H9 (cell line): ENCODE results near the gene SPATA22. TPM values are rescaled to one million over a fixed set of nuclear protein-coding genes. Genes with fewer than 3 reads are reported as not detected.
"Not testable (repeated sequence)": the region's sequence is repeated elsewhere in the genome, so short reads cannot be mapped to it uniquely, and the experiment has no call there.

Source experiments
- DNase-seq: peaks from one replicate; pipeline ENCODE4 v3.0.0-alpha.2; 2017
- H2AFZ ChIP-seq: one replicate; pipeline ENCODE4 v1.6.1; 2013; ENCODE audit warnings: mild to moderate bottlenecking, low read length, control low read depth, moderate library complexity
- H2AK5ac ChIP-seq: 2 replicates; pipeline ENCODE4 v1.6.1; 2013; ENCODE audit warnings: low read length, control low read depth, mixed read lengths; ENCODE audit not compliant: insufficient read length
- H2BK120ac ChIP-seq: one replicate; pipeline ENCODE4 v1.6.1; 2013; ENCODE audit warnings: low read depth, mild to moderate bottlenecking, low read length, control low read depth, inconsistent platforms; ENCODE audit not compliant: poor library complexity, severe bottlenecking
- H2BK12ac ChIP-seq: 2 replicates; pipeline ENCODE4 v1.6.1; 2013; ENCODE audit warnings: low read length, control low read depth, mixed read lengths, low read depth; ENCODE audit not compliant: insufficient read length
- H2BK15ac ChIP-seq: 2 replicates; pipeline ENCODE4 v1.6.1; 2013; ENCODE audit warnings: low read depth, low read length, control low read depth
- H2BK20ac ChIP-seq: one replicate; pipeline ENCODE4 v1.6.1; 2013; ENCODE audit warnings: low read depth, mild to moderate bottlenecking, low read length, control low read depth, inconsistent platforms; ENCODE audit not compliant: poor library complexity, severe bottlenecking
- H2BK5ac ChIP-seq: 2 replicates; pipeline ENCODE4 v1.6.1; 2013; ENCODE audit warnings: low read length, control low read depth, mixed read lengths; ENCODE audit not compliant: insufficient read length
- H3K14ac ChIP-seq: 2 replicates; pipeline ENCODE4 v1.6.1; 2013; ENCODE audit warnings: low read length, control low read depth; ENCODE audit not compliant: insufficient read depth
- H3K18ac ChIP-seq: 2 replicates; pipeline ENCODE4 v1.6.1; 2013; ENCODE audit warnings: low read depth, mild to moderate bottlenecking, mixed read lengths, low read length, control low read depth; ENCODE audit not compliant: insufficient read length
- H3K23ac ChIP-seq: 2 replicates; pipeline ENCODE4 v1.6.1; 2013; ENCODE audit warnings: low read length, control low read depth, mixed read lengths, low read depth; ENCODE audit not compliant: insufficient read length
- H3K23me2 ChIP-seq: 2 replicates; pipeline ENCODE4 v1.6.1; 2013; ENCODE audit warnings: low read depth, mild to moderate bottlenecking, mixed read lengths, low read length, control low read depth; ENCODE audit not compliant: insufficient read length, poor library complexity, severe bottlenecking
- H3K27ac ChIP-seq: 2 replicates; pipeline ENCODE4 v1.5.1; 2013; ENCODE audit warnings: low read length, control low read depth, mixed read lengths, low read depth; ENCODE audit not compliant: insufficient read length
- H3K27me3 ChIP-seq: 2 replicates; pipeline ENCODE4 v1.6.1; 2013; ENCODE audit warnings: low read length, control low read depth, inconsistent platforms; ENCODE audit not compliant: insufficient read depth
- H3K4ac ChIP-seq: 2 replicates; pipeline ENCODE4 v1.6.1; 2013; ENCODE audit warnings: low read depth, mild to moderate bottlenecking, control low read depth, inconsistent platforms, low read length, moderate library complexity
- H3K4me1 ChIP-seq: 2 replicates; pipeline ENCODE4 v1.6.1; 2013; ENCODE audit warnings: low read length, control low read depth, inconsistent platforms; ENCODE audit not compliant: insufficient read depth
- H3K4me2 ChIP-seq: 2 replicates; pipeline ENCODE4 v1.6.1; 2013; ENCODE audit warnings: low read length, control low read depth, mixed read lengths; ENCODE audit not compliant: insufficient read length, insufficient read depth
- H3K56ac ChIP-seq: 2 replicates; pipeline ENCODE4 v1.6.1; 2013; ENCODE audit warnings: low read depth, mild to moderate bottlenecking, mixed read lengths, low read length, control low read depth; ENCODE audit not compliant: insufficient read length
- H3K79me1 ChIP-seq: 2 replicates; pipeline ENCODE4 v1.6.1; 2013; ENCODE audit warnings: low read depth, mild to moderate bottlenecking, moderate library complexity, low read length, control low read depth, inconsistent platforms; ENCODE audit not compliant: insufficient read depth, poor library complexity, severe bottlenecking
- H3K79me2 ChIP-seq: 2 replicates; pipeline ENCODE4 v1.6.1; 2013; ENCODE audit warnings: low read length, control low read depth, inconsistent platforms; ENCODE audit not compliant: insufficient read depth
- H3K9ac ChIP-seq: 2 replicates; pipeline ENCODE4 v1.6.1; 2013; ENCODE audit warnings: low read length, control low read depth, mixed read lengths; ENCODE audit not compliant: insufficient read length; ENCODE audit errors: extremely low read depth
- H3K9me3 ChIP-seq: one replicate; pipeline ENCODE4 v1.6.1; 2013; ENCODE audit warnings: low read depth, low read length, inconsistent platforms; ENCODE audit not compliant: control insufficient read depth
- H3T11ph ChIP-seq: one replicate; pipeline ENCODE4 v1.6.1; 2013; ENCODE audit warnings: mild to moderate bottlenecking, low read length, control low read depth, inconsistent platforms
- H4K20me1 ChIP-seq: one replicate; pipeline ENCODE4 v1.6.1; 2013; ENCODE audit not compliant: control insufficient read depth, insufficient read length, insufficient read depth
- H4K5ac ChIP-seq: 2 replicates; pipeline ENCODE4 v1.6.1; 2013; ENCODE audit warnings: low read depth, mild to moderate bottlenecking, mixed read lengths, low read length, control low read depth; ENCODE audit not compliant: insufficient read length
- H4K8ac ChIP-seq: replicated peaks from 2 replicates; pipeline ENCODE4 v1.6.1; 2013; ENCODE audit warnings: low read length, control low read depth, mixed read lengths, low read depth; ENCODE audit not compliant: insufficient read length
- H4K91ac ChIP-seq: 2 replicates; pipeline ENCODE4 v1.6.1; 2013; ENCODE audit warnings: low read depth, mild to moderate bottlenecking, moderate library complexity, mixed read lengths, low read length, control low read depth; ENCODE audit not compliant: insufficient read length
- H3K27ac Mint-ChIP-seq, 3 experiments: 2 replicates in 2 of 3; 3 replicates in 1 of 3; pipeline ENCODE4 v1.8.0; 2020 to 2021; ENCODE audit warnings: mixed read lengths in 3 of 3, mild to moderate bottlenecking in 1 of 3, moderate library complexity in 1 of 3
- H3K27me3 Mint-ChIP-seq: 2 replicates; pipeline ENCODE4 v1.8.0; 2021; ENCODE audit warnings: low read depth, mild to moderate bottlenecking, moderate library complexity, mixed read lengths
- H3K36me3 Mint-ChIP-seq, 3 experiments: 2 replicates in 2 of 3; 3 replicates in 1 of 3; pipeline ENCODE4 v1.8.0; 2020 to 2021; ENCODE audit warnings: low read depth in 3 of 3, mixed read lengths in 3 of 3; ENCODE audit not compliant: insufficient read depth in 1 of 3
- H3K4me1 Mint-ChIP-seq, 2 experiments: 2 replicates each; pipeline ENCODE4 v1.8.0; 2020; ENCODE audit warnings: mixed read lengths in 2 of 2
- H3K4me3 Mint-ChIP-seq, 2 experiments: 2 replicates in 1 of 2; 3 replicates in 1 of 2; pipeline ENCODE4 v1.8.0; 2020 to 2021; ENCODE audit warnings: mild to moderate bottlenecking in 2 of 2, mixed read lengths in 2 of 2, moderate library complexity in 1 of 2
- H3K9me3 Mint-ChIP-seq, 2 experiments: 2 replicates in 1 of 2; 3 replicates in 1 of 2; pipeline ENCODE4 v1.8.0; 2020; ENCODE audit warnings: mild to moderate bottlenecking in 2 of 2, mixed read lengths in 2 of 2, moderate library complexity in 1 of 2
- WGBS: extraction: QIAGEN DNeasy Blood & Tissue Kit; methylation state at CpG from one replicate; pipeline ENCODE4 v1.1.7; 2013; ENCODE audit warnings: missing lambda C conversion rate, low lambda C conversion rate, mixed read lengths; ENCODE audit not compliant: insufficient read length; ENCODE audit errors: extremely low coverage; 5-methylcytosine and 5-hydroxymethylcytosine counted together
- total RNA-seq: library from RNA; stranded (reverse); gene quantifications from 2 replicates; pipeline ENCODE4 v1.2.1, GENCODE V29; 2021
- TF ChIP-seq, protein P1 (sequence below): fragments of 200-600 bp; sonication (generic); conservative IDR thresholded peaks from 3 replicates; pipeline ENCODE4 v1.8.0; 2021; ENCODE audit warnings: antibody characterized with exemption, mild to moderate bottlenecking

Gene SPATA22
- total RNA-seq, 1 experiment from 2014 or later, result not detected

DNA sequence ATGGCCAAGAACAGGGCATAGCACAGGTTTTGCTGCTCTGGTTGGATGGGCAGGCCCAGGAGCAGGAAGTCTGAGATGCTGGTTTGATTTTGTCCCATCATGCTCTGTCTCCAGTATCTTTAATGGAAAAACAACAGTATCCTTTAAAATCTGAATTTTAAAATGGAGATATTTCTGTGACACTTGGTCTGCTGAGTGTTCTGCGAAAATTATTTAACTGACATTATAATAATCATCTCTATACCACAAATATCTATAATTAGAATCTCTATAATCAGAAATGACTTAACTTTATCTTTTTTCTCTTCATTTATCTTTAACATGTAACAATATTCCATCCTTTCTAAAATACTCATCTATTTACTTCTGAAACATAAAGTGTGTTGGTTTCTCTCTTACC, 73.3 kb downstream of the SPATA22 start, which contains the start of gene OR1E1:
Gene OR1E1 (minus strand): TSS at position 101 of the 400 bp plus-strand sequence. CDS start 0 bp downstream, at position 101.
- no peak within 1 kb of the TSS for H2BK120ac ChIP-seq
- H3K14ac ChIP-seq, result no peak within 1 kb of the TSS
- H3K27me3 Mint-ChIP-seq, result peaks cover 2% of the 10 kb centered on the region; the same call in 1 of the 2 replicates
- H4K5ac ChIP-seq, result no peak within 1 kb of the TSS
- TF ChIP-seq, protein P1, sequence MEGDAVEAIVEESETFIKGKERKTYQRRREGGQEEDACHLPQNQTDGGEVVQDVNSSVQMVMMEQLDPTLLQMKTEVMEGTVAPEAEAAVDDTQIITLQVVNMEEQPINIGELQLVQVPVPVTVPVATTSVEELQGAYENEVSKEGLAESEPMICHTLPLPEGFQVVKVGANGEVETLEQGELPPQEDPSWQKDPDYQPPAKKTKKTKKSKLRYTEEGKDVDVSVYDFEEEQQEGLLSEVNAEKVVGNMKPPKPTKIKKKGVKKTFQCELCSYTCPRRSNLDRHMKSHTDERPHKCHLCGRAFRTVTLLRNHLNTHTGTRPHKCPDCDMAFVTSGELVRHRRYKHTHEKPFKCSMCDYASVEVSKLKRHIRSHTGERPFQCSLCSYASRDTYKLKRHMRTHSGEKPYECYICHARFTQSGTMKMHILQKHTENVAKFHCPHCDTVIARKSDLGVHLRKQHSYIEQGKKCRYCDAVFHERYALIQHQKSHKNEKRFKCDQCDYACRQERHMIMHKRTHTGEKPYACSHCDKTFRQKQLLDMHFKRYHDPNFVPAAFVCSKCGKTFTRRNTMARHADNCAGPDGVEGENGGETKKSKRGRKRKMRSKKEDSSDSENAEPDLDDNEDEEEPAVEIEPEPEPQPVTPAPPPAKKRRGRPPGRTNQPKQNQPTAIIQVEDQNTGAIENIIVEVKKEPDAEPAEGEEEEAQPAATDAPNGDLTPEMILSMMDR, result no peak
- H3K23ac ChIP-seq, result no peak within 1 kb of the TSS
- H2BK20ac ChIP-seq, result no peak within 1 kb of the TSS
- no peaks in the 10 kb centered on the region for H4K20me1 ChIP-seq
- H3K9me3 ChIP-seq, result peaks cover 24% of the 10 kb centered on the region
- H3K36me3 Mint-ChIP-seq, result peaks cover 0 to 27% (median 9%) of the 10 kb centered on the region in 3 experiments; a peak in 5 of 7 replicates
- no peak within 1 kb of the TSS for H3T11ph ChIP-seq
- H3K27ac Mint-ChIP-seq, result no peak within 1 kb of the TSS
- H3K9ac ChIP-seq, result no peak within 1 kb of the TSS
- H2BK15ac ChIP-seq, result no peak within 1 kb of the TSS
- no peak within 1 kb of the TSS for H2AFZ ChIP-seq
- H3K27me3 ChIP-seq, result no peaks in the 10 kb centered on the region
- H3K4me1 Mint-ChIP-seq, result no peaks in the 10 kb centered on the region
- no peaks in the 10 kb centered on the region for H3K79me1 ChIP-seq
- no peak within 1 kb of the TSS for H4K8ac ChIP-seq
- H2BK5ac ChIP-seq, result no peak within 1 kb of the TSS
- peaks cover 56 to 81% of the 10 kb centered on the region in 2 experiments for H3K9me3 Mint-ChIP-seq
- no peaks in the 10 kb centered on the region for H3K23me2 ChIP-seq
- H3K56ac ChIP-seq, result no peak within 1 kb of the TSS
- DNase-seq, result no peak
- no peak within 1 kb of the TSS for H3K4me2 ChIP-seq
- H2AK5ac ChIP-seq, result no peak within 1 kb of the TSS
- no peak within 1 kb of the TSS for H4K91ac ChIP-seq
- WGBS, result no CpG with 5 or more reads among the region's 1 CpG
- H2BK12ac ChIP-seq, result no peak within 1 kb of the TSS
- H3K4me3 Mint-ChIP-seq, result no peak within 1 kb of the TSS
- no peak within 1 kb of the TSS for H3K4ac ChIP-seq
- H3K27ac ChIP-seq, result no peak within 1 kb of the TSS
- no peaks in the 10 kb centered on the region for H3K4me1 ChIP-seq
- no peaks in the 10 kb centered on the region for H3K79me2 ChIP-seq
- H3K18ac ChIP-seq, result no peak within 1 kb of the TSS

DNA sequence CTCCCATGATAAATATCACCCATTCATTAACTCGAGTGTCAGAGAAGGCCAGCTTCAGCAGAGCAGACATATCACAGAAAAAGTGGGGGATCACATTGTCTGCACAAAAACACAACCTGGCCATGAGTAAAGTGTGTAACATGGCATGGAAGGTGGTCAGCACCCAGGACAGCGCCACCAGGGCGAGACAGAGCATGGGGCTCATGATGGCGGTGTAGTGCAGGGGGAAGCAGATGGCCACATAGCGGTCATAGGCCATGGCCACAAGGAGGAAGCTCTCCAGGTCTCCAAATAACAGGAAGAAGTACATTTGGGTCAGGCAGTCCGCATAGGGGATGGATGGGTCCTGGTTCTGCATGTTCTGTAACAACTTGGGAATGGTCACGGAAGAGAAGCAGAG, 73.8 kb downstream of the SPATA22 start:
- peaks cover 56 to 78% of the 10 kb centered on the region in 2 experiments for H3K9me3 Mint-ChIP-seq
- not testable (repeated sequence) for H3K27ac ChIP-seq, H4K91ac ChIP-seq, H3K27ac Mint-ChIP-seq, H3K4ac ChIP-seq, H2BK20ac ChIP-seq, H4K5ac ChIP-seq, H4K8ac ChIP-seq, H3K14ac ChIP-seq, H2AFZ ChIP-seq, H3T11ph ChIP-seq, H3K23me2 ChIP-seq, H3K4me1 ChIP-seq, H3K23ac ChIP-seq, H3K18ac ChIP-seq, H3K4me2 ChIP-seq, H3K4me3 Mint-ChIP-seq, H3K79me2 ChIP-seq, H3K27me3 ChIP-seq, H3K56ac ChIP-seq, DNase-seq, H3K79me1 ChIP-seq, H3K4me1 Mint-ChIP-seq, H3K9ac ChIP-seq, H2BK15ac ChIP-seq, H2BK12ac ChIP-seq, H2BK5ac ChIP-seq, H3K27me3 Mint-ChIP-seq, H2BK120ac ChIP-seq, H2AK5ac ChIP-seq, H4K20me1 ChIP-seq
- no CpG with 5 or more reads among the region's 7 CpGs for WGBS
- peaks cover 0 to 27% (median 9%) of the 10 kb centered on the region in 3 experiments; a peak in 5 of 7 replicates for H3K36me3 Mint-ChIP-seq
- H3K9me3 ChIP-seq, result peaks cover 19% of the 10 kb centered on the region
